Heart left ventricle (tissue), 13 donors: ENCODE data around the gene TMPO.

ENCODE experiments used
- POLR2A ChIP-seq, 2 donors: fragments of 450-650 bp; IDR thresholded peaks; one replicate each; pipeline ENCODE4 v1.6.1; 2017; ENCODE audit warnings: antibody characterized with exemption in 2 of 2, mild to moderate bottlenecking in 2 of 2, moderate library complexity in 2 of 2
- TF ChIP-seq, protein P1 (sequence below), 12 donors: fragments of 200-600 bp; sonication (generic) in 4 of 12; IDR thresholded peaks; one replicate each; pipeline versions ENCODE4 v1.5.0 to v1.8.0; 2018 to 2022; ENCODE audit warnings: antibody characterized with exemption in 12 of 12, mild to moderate bottlenecking in 5 of 12
- donor health status: ischemic (EF 13 %, LVEDD 7.1; RV severe dilation, severe dysfunction).
- donor health status: DM: no; HTN: yes; CAD: no.
- donor health status: DM: no; HTN: no; CAD: no.
- donor health status: ischemic (EF 25% LVEDD 6.9; RV normal size, moderate dysfunction).
- donor health status: ischemic (EF 25% LVEDD 5.7; RV mildly dilated, moderate dysfunction).
- donor health status: ischemic (EF 35%, LVEDD 5.7; RV mildly dilated, moderate dysfunction).
- donor health status: nonischemic (EF 11% LVEDD 7.7; RV severe dilation, severe dysfunction).
- donor health status: DM: yes; HTN: yes; CAD: no.
- donor health status: PGD.
- donor health status: ischemic (EF 29% LVEDD 5.4; RV normal size, mild dysfunction).
- donor health status: nonischemic (EF 23%, LVEDD 6.1; RV moderate dilation, normal function).

DNA sequence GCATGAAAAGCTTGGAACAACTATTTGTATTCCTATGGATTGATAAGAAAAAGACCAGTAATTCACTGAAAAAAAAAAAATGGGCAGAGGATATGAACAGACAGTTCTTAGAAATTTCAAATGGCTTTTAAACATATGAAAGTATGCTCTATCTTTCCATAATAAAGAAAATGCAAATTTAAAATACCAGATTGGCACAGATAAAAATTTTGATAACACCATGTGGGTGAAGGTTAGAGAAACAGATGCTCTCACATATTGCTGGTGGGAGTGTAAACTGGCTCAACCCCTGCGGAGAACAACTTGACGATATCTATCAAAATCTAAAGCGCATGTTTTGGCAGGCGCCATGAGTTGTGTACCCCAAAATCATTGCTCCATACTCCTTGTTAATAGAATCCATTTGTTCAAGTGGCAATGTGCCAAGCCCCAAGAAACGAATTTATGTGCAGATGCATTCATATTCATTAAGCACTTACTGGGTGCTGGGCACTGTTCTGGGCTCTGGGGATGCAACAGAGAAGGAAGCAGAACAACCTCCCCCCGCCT lies 29.5 kb upstream of the TMPO start:
- TF ChIP-seq POLR2A (IDR thresholded peaks at IDR 0.05): no peak
- TF ChIP-seq, protein P1, sequence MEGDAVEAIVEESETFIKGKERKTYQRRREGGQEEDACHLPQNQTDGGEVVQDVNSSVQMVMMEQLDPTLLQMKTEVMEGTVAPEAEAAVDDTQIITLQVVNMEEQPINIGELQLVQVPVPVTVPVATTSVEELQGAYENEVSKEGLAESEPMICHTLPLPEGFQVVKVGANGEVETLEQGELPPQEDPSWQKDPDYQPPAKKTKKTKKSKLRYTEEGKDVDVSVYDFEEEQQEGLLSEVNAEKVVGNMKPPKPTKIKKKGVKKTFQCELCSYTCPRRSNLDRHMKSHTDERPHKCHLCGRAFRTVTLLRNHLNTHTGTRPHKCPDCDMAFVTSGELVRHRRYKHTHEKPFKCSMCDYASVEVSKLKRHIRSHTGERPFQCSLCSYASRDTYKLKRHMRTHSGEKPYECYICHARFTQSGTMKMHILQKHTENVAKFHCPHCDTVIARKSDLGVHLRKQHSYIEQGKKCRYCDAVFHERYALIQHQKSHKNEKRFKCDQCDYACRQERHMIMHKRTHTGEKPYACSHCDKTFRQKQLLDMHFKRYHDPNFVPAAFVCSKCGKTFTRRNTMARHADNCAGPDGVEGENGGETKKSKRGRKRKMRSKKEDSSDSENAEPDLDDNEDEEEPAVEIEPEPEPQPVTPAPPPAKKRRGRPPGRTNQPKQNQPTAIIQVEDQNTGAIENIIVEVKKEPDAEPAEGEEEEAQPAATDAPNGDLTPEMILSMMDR (IDR thresholded peaks at IDR 0.05): no peak
